Esophagus muscularis mucosa (tissue), 4 donors: ENCODE data around the gene SHISA6. TPM values are rescaled to one million over a fixed set of nuclear protein-coding genes. Genes with fewer than 3 reads are reported as not detected.
A peak's percentile ranks its signal among the peaks of the same experiment; 100 is the strongest.

Experiments
- DNase-seq: peaks from one replicate; pipeline ENCODE4 v3.0.0-alpha.2; 2017; ENCODE audit errors: extremely low spot score
- H3K27ac ChIP-seq, 4 donors: fragments of 200-600 bp; sonication (generic); replicated peaks in 1 of 4; 1 replicate in 3 of 4; 2 replicates in 1 of 4; pipeline ENCODE4 v1.5.1; 2016 to 2019; ENCODE audit warnings: mild to moderate bottlenecking in 1 of 4
- H3K27me3 ChIP-seq, 4 donors: fragments of 200-600 bp; sonication (generic); one replicate each; pipeline versions ENCODE4 v1.5.1 to v1.6.0; 2016 to 2019
- H3K36me3 ChIP-seq, 4 donors: fragments of 200-600 bp; sonication (generic); one replicate each; pipeline ENCODE4 v1.5.1; 2016 to 2019
- H3K4me1 ChIP-seq, 4 donors: fragments of 200-600 bp; sonication (generic); one replicate each; pipeline ENCODE4 v1.5.1; 2016 to 2019
- H3K4me3 ChIP-seq, 4 donors: fragments of 200-600 bp; sonication (generic); 1 replicate in 2 of 4; 2 replicates in 2 of 4; pipeline ENCODE4 v1.5.1; 2016 to 2019; ENCODE audit warnings: mild to moderate bottlenecking in 4 of 4, moderate library complexity in 1 of 4
- H3K9me3 ChIP-seq, 4 donors: fragments of 200-600 bp; sonication (generic); 1 replicate in 3 of 4; 2 replicates in 1 of 4; pipeline ENCODE4 v1.5.1; 2016 to 2019
- CTCF ChIP-seq, 3 experiments: fragments of 200-600 bp in 2 of 3; fragments of 450-650 bp in 1 of 3; sonication (generic) in 2 of 3; IDR thresholded peaks; one replicate each; pipeline ENCODE4 v1.5.1; 2017 to 2019; ENCODE audit warnings: antibody characterized with exemption in 3 of 3, mild to moderate bottlenecking in 2 of 3, moderate library complexity in 1 of 3
- EP300 ChIP-seq: sonication (generic); formaldehyde crosslinking; IDR thresholded peaks from one replicate; pipeline ENCODE4 v1.6.1; 2017; ENCODE audit warnings: antibody characterized with exemption
- POLR2A ChIP-seq: fragments of 450-650 bp; IDR thresholded peaks from one replicate; pipeline ENCODE4 v1.6.1; 2017; ENCODE audit warnings: antibody characterized with exemption, moderate library complexity, mild to moderate bottlenecking, low read depth
- POLR2AphosphoS5 ChIP-seq, 2 donors: sonication (generic); formaldehyde crosslinking; IDR thresholded peaks; one replicate each; pipeline ENCODE4 v1.6.1; 2017; ENCODE audit warnings: antibody characterized with exemption in 2 of 2
- WGBS: methylation state at CpG from one replicate; pipeline ENCODE4 v1.1.5; 2018; 5-methylcytosine and 5-hydroxymethylcytosine counted together
- intact Hi-C: fragments of 100-400 bp; cut with DNase I; formaldehyde crosslinking; loops from one replicate; pipeline ENCODE4 v1.15.1; 2023
- total RNA-seq, 4 donors: library from RNA; depleted of rRNA; stranded (reverse); fragments of >200 nt; gene quantifications; one replicate each; pipeline versions ENCODE4 v1.1.0 to v1.2.1, GENCODE V29; 2016

Gene SHISA6
- total RNA-seq, 4 donors from 2014 or later: 0.83 to 1.7 (median 1.4) TPM

- peak; percentile 68 for DNase-seq
- intact Hi-C loops: no loop called here
- no peak overlapping the region for H3K27ac ChIP-seq
- no peak overlapping the region for H3K4me3 ChIP-seq
- TF ChIP-seq CTCF (IDR thresholded peaks at IDR 0.05) (no peak), POLR2A (no peak), EP300 (no peak), POLR2AphosphoS5 (IDR thresholded peaks at IDR 0.05) (no peak)
- no peaks in the 10 kb centered on the region for H3K4me1 ChIP-seq
- WGBS: 89% methylated on average over 5 of the region's 5 CpGs
- H3K27me3 ChIP-seq: no peaks in the 10 kb centered on the region
- H3K9me3 ChIP-seq: no peaks in the 10 kb centered on the region
- no peaks in the 10 kb centered on the region for H3K36me3 ChIP-seq
Measured at GRCh38 chr17:11318207-11318606, 77.2 kb downstream of the SHISA6 start.

DNA sequence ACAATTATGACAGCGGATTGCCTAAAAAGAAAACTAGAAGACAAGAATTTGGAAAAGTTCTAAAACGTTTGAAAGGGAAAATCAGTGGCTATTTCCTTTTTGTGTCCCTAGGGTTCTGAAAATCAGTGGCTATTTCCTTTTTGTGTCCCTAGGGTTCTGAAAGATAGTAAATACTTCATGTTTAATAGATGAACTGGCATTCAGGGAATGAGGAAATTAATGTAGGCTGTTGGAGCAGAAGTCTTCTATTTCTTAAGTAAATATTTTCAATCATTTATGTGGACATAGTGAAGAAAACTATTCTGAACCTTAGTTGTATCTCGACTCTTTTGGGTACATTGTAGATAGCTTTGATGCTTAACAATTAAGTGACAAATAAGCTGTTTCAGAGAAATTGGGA lies 78.9 kb downstream of the SHISA6 start:
- 59% methylated on average over 3 of the region's 3 CpGs for WGBS
- DNase-seq: no peak
- no peaks in the 10 kb centered on the region for H3K4me1 ChIP-seq
- no peaks in the 10 kb centered on the region for H3K9me3 ChIP-seq
- TF ChIP-seq CTCF (IDR thresholded peaks at IDR 0.05): no peak
- TF ChIP-seq POLR2A: no peak
- TF ChIP-seq EP300: no peak
- TF ChIP-seq POLR2AphosphoS5 (IDR thresholded peaks at IDR 0.05): no peak
- no peak overlapping the region for H3K4me3 ChIP-seq
- intact Hi-C loops: no loop called here
- peaks cover 0 to 2% (median 0%) of the 10 kb centered on the region in 4 donors for H3K27me3 ChIP-seq
- H3K36me3 ChIP-seq: no peaks in the 10 kb centered on the region
- no peak overlapping the region for H3K27ac ChIP-seq

- H3K36me3 ChIP-seq: no peaks in the 10 kb centered on the region
- H3K9me3 ChIP-seq: no peaks in the 10 kb centered on the region
- peaks cover 0 to 6% (median 0%) of the 10 kb centered on the region in 4 donors for H3K27me3 ChIP-seq
- DNase-seq: peak; percentile 4
- no peak overlapping the region for H3K27ac ChIP-seq
- 91% methylated on average over 11 of the region's 11 CpGs for WGBS
- no peak overlapping the region for H3K4me3 ChIP-seq
- intact Hi-C loops: no loop called here
- no peaks in the 10 kb centered on the region for H3K4me1 ChIP-seq
- TF ChIP-seq POLR2A: no peak
- TF ChIP-seq POLR2AphosphoS5 (IDR thresholded peaks at IDR 0.05): no peak
- no peak for TF ChIP-seq EP300
Measured at GRCh38 chr17:11324021-11324420, 83.0 kb downstream of the SHISA6 start.

- Histone ChIP-seq H3K4me1 (no peaks in the 10 kb centered on the region), H3K36me3 (no peaks in the 10 kb centered on the region), H3K4me3 (no peak overlapping the region), H3K27me3 (peaks cover 0 to 6% (median 0%) of the 10 kb centered on the region in 4 donors), H3K27ac (no peak overlapping the region), H3K9me3 (no peaks in the 10 kb centered on the region)
- DNase-seq: peak; percentile 75
- 91% methylated on average over 10 of the region's 10 CpGs for WGBS
- intact Hi-C loops: no loop called here
- TF ChIP-seq EP300: no peak
- TF ChIP-seq POLR2A: no peak
Measured at GRCh38 chr17:11324846-11325420, 83.9 kb downstream of the SHISA6 start.

GRCh38 chr17:11326492-11326891 lies 85.5 kb downstream of the SHISA6 start:
- Histone ChIP-seq H3K27me3 (peaks cover 0 to 6% (median 0%) of the 10 kb centered on the region in 4 donors), H3K9me3 (no peaks in the 10 kb centered on the region), H3K27ac (no peak overlapping the region), H3K4me3 (no peak overlapping the region), H3K4me1 (peaks cover 0 to 10% (median 1%) of the 10 kb centered on the region in 4 donors), H3K36me3 (no peaks in the 10 kb centered on the region)
- WGBS: 95% methylated on average over 5 of the region's 5 CpGs
- peak; percentile 66 for DNase-seq
- intact Hi-C loops: no loop called here
- no peak for TF ChIP-seq POLR2A
- no peak for TF ChIP-seq CTCF (IDR thresholded peaks at IDR 0.05)
- TF ChIP-seq EP300: no peak
- TF ChIP-seq POLR2AphosphoS5 (IDR thresholded peaks at IDR 0.05): no peak

DNA sequence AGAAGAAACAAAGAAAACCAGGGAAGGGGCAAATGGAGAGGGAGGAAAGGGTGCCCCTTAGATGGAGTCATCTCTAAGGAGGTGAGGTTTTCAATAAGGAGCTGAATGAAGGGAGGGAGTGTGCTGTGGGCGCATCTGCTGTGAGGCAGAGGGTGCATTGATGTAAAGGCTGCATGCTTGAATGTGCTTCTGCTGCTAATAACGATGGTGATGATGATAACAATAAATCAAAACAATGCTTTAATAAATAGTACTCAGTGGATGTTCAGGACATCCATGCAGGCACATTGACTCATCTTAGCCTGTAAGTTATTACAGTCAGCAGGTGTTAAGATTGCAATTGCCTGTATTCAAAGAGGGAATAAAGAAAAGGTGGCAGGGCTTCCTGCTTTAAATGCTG lies 87.8 kb downstream of the SHISA6 start:
- H3K9me3 ChIP-seq: no peaks in the 10 kb centered on the region
- intact Hi-C loops: no loop called here
- 65% methylated on average over 2 of the region's 2 CpGs for WGBS
- no peak for TF ChIP-seq EP300
- no peak for TF ChIP-seq CTCF (IDR thresholded peaks at IDR 0.05)
- H3K4me3 ChIP-seq: no peak overlapping the region
- no peaks in the 10 kb centered on the region for H3K36me3 ChIP-seq
- peaks cover 0 to 11% (median 1%) of the 10 kb centered on the region in 4 donors for H3K4me1 ChIP-seq
- H3K27ac ChIP-seq: no peak overlapping the region
- H3K27me3 ChIP-seq: peaks cover 0 to 6% (median 0%) of the 10 kb centered on the region in 4 donors
- peak; percentile 75 for DNase-seq
